Measurements from ENCODE around the gene HINT3. TPM values are rescaled to one million over a fixed set of nuclear protein-coding genes. Genes with fewer than 3 reads are reported as not detected.
"Not testable (repeated sequence)": the region's sequence is repeated elsewhere in the genome, so short reads cannot be mapped to it uniquely, and the experiment has no call there.

Gene HINT3
- total RNA-seq, 1 donor from 2014 or later = 25.6 TPM

DNA sequence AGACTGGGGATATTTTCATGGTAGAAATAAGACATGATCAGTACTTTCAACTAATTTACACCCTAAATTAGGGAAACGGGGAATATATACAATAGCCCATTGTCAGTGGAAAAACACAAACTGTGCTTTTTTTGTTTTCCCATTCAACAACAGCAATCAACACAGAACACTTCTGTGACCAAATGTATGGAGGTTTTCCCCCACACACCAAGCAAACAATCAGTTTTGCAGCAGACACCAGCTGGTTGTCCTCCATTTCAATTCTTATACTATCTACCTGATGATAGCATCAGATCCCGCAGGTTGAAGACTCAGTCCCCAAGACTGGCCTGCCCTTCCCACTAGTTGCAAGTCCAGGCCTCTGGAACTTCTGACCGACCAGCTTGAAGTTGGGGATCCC lies 4.5 kb downstream of the HINT3 start:
- no peak for DNase-seq (ENCODE audit: low read depth)

DNA sequence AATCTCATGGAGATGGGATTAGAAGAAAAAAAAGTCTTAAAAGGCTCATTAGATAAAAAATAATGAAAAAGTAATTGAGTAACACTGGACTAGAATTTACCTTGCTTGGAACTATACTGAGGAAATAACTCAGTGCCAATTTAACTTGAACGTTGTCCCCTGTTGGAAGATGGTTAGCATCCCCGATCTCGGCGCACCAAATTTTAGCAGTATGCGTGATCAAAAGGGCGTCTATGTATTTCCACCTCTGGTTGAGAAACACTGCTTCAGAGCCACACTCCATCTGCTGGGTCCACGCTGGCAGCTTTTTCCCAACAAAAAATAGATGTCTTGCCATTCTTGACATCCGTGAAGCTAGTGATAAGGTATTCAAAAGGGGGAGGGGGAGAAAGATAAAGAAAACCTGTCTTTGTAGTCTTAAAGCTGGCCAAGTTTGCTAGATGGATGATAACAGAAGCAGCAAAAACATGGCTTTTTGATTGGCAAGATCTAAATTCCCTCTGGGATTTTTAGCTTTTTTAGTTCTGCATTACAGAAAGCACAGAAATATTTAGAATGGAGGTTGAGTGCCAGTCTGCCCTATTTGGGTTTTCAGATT lies 6.4 kb downstream of the HINT3 start:
- DNase-seq (ENCODE audit: low read depth) = no peak

DNA sequence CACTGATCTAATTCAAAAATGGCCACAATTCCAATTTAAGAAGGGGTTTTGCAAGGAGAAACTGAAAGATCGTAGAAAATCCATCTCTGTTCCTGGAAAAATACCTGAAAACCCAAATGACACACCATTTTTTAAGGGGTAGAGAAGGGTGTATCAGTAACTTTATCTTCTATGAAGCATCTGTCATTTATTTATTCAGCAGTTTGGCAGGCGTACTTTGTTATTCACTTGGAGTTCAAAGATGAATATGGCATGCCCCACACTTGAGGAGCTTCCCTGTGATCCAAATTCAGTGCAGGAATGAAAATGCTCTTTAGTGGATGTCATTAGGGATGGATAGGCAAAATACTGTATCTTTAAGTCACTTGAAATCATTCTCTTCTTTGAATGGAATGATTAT lies 7.2 kb downstream of the HINT3 start:
- no peak for DNase-seq (ENCODE audit: low read depth)

DNA sequence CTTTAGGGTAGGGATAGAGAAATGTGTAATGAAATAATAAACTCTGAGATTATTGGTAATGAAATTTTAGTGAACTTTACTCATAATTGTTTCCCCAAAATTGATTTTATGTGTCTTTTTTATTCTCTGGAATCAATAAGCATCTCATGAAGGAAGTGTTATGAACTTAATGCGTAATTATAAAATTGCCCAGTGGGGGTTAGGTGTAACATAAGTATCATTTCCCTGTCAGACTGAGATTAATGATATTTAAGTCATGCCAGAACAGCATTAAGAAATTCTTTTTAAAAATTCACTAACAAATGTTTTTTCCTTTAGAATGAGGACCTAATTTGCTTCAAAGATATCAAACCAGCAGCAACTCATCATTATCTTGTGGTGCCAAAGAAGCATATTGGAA lies 10.0 kb downstream of the HINT3 start:
- no peak for DNase-seq (ENCODE audit: low read depth)

DNA sequence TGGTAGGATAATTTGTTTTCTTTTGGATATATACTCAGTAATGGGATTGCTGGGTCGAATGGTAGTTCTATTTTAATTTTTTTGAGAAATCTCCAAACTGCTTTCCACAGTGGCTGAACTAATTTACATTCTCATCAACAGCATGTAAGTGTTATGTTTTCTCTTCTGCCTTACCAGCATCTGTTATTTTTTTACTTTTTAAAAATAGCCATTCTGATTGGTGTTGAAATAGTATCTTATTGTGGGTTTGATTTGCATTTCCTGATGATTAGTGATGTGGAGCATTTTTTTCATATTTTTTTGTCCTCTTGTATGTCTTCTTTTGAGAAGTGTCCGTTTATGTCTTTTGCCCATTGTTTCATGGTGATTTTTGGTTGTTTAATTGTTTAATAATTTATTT lies 11.9 kb downstream of the HINT3 start:
- no peak for DNase-seq (ENCODE audit: low read depth)

DNA sequence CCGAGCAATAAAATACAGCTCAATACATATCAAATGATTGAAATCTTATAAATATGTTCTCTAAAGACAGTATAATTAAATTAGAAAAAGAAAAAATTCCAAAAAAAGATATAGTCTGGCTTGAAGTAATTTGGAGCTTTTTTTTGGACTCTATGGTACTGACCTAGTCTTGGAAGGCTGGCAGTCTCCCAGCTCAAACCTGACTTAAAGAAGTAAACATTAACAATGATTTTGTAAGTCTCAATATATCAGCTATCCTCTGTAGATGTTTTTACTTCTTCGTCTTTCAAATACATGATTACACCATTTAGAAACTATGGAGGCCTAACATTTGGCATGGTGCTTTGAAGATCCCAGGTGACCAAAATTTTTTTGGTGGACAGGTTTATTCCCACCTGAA lies 14.2 kb downstream of the HINT3 start:
- DNase-seq (ENCODE audit: low read depth) = no peak

DNA sequence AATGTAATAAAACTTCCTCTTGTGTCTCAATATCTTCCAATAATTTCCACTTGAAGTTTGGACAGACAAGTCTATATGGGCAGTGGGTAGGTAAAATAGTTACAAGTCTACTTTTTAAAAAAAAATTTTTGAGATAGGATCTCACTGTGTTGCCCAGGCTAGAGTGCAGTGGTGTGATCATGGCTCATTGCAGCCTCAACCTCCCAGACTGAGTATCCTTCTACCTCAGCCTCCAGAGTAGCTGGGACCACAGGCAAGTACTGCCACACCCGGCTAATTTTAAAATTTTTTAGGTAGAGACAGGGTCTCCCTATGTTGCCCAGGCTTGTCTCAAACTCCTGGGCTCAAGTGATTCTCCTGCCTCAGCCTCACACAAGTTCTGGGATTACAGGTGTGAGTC lies 15.9 kb downstream of the HINT3 start:
- not testable (repeated sequence) for DNase-seq (ENCODE audit: low read depth)

DNA sequence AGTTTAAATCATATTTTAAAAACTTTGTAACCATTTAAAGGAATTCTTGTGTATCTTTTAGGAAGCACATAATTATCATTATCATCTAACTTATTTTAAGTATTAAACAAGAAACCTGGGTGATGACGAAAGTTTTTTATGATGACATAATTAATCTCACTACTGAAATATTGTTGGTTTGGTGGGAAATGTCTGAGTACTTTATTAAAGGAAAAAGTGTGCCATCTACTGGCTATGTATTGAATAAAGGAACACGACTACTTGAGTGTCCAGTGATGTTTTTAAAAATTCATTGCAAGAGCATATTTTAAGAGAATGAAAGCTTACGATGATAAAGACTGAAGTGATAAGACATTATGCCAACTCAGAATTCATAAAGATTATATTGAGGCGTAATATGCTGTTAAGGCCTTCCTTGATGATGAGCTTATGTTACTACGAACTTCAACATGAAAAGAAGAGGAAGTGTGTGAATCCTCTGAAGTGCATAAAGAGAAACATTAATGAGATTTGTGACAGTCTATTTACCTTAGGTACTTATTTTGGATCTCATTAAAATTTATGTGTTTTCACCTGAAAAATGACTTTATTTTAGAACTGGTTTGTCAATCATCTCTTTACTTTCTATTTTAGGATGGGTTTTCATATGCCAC lies 17.8 kb downstream of the HINT3 start:
- DNase-seq (ENCODE audit: low read depth) = peak; percentile 59

DNA sequence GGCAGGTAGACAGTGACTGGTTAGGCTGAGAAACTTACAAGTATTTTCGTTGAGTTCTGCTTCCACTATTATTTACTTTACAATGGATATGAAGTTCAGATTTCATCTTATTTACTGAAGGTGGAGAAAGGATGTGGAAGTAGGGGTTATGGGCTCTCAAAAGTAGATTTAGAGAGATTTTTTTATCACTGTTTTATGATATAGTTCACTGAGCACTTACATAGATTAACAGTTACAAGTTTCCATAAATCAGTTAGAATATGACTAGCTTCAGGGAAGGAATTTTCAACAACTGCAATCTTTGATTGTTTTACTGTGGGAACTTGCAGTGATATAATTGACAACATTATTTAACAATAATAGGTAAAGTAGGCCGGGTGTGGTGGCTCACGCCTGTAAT lies 22.5 kb downstream of the HINT3 start:
- DNase-seq (ENCODE audit: low read depth) = no peak

DNA sequence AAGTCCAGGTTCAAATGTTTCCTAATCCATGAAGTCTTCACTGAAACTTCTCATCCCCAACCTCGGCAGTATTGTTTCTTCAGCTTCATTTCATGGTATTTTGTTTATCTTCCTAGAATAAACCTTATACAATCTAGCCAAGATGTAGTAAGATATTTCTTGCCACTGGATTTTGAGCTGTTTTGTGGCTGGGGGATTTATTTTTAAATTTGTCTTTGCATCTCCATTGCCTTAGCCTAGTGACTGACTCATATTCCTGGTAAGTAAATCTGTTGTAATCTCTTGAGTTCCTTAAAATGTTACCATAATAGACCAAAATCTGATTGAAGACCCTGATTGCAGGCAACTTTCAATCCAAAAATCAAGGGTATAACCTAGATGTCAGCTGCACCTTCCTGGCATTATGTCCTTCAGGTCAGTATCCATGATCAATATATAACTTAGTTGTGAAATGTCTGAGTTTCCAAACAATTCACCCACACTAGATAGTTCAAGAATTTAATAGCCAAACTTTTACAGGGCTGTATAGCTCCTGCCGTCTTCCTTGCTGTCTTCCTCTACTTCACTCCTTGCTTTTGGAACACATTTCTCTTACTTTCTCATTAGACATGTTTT lies 25.1 kb downstream of the HINT3 start:
- DNase-seq (ENCODE audit: low read depth) = no peak

DNA sequence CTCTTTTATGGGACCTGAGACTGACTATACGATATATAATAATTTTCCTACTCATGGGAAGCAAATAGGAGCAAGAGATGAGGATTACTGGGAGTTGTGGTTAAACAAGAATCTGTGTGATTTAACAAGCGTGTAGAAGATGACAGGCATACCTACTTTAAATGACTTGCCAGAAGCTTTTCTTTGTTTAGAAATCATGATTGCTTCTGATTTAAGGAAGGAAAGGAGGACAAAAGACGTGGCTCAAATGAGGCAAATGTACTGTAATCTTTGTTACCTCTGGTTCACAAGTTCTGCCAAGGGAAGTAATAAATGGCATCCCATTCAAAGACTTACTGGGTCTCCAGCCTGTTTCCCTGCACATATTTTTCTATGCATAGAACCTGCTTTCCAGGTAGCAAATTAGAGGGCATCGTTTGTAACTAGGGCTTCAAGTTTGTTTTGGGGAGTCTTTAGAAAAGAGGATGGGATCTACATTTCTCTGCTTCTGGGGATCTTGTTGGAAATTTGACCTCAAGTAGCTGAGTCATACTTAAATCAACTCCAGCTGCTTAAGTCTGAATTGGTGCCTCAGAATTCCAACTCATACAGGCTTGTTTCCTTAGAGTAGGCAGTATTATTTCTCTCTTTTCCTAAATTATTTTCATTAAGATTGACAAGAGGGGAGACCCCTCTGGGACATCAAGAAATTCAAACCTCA lies 26.8 kb downstream of the HINT3 start:
- DNase-seq (ENCODE audit: low read depth) = peak; percentile 68

DNA sequence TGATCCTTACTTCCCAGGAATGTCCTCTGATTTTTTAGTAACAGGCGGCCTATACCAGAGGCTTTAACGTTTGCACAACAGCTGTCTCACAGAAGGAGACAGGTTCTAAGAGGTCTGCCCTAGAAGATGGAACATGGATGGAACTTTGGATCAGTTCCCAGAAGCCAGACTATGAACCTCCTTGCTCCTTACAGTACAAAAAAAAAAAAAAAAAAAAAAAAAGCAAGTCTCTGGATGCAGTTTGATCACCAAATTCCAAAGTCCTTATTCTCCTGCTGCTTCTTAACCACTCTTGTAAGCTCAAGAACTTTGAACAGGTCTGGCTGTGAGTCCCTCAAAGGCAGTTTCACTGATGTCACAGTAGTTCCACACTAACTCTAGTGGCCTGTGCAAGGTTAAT lies 27.7 kb downstream of the HINT3 start:
- peak; percentile 37 for DNase-seq (ENCODE audit: low read depth)

DNA sequence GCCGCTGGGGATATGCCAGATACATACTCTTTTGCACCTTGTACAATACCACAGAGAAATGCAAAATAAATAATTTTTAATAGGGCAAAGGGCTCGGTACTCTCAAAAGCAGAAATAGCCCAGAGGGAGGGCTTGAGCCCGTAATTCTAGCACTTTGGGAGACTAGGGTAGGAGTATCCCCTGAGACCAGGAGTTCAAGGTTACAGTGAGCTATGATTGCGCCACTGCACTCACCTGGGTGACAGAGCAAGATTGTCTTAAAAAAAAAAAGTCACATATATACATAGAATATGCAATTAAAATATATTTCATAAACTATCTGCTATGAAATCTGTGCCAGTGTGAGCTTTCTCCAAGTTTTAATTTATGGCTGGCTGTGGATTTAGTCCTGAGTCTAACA lies 29.0 kb downstream of the HINT3 start:
- DNase-seq (ENCODE audit: low read depth) = no peak

DNA sequence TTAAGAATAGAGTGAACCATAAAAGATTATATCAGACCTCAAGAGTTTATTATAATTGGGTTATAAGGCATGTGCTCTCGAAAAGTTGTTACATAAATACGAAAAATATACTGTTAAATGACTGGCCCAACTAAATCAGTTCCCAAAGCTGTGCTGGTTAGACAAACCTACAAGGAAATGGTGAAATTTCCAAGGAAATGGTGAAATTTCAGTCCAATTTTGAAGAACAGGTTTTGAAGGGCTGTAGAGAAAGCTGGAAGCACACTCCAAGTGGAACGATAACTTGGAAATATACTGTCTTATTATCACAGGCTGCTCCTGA lies 29.4 kb downstream of the HINT3 start:
- DNase-seq (ENCODE audit: low read depth) = peak; percentile 12

DNA sequence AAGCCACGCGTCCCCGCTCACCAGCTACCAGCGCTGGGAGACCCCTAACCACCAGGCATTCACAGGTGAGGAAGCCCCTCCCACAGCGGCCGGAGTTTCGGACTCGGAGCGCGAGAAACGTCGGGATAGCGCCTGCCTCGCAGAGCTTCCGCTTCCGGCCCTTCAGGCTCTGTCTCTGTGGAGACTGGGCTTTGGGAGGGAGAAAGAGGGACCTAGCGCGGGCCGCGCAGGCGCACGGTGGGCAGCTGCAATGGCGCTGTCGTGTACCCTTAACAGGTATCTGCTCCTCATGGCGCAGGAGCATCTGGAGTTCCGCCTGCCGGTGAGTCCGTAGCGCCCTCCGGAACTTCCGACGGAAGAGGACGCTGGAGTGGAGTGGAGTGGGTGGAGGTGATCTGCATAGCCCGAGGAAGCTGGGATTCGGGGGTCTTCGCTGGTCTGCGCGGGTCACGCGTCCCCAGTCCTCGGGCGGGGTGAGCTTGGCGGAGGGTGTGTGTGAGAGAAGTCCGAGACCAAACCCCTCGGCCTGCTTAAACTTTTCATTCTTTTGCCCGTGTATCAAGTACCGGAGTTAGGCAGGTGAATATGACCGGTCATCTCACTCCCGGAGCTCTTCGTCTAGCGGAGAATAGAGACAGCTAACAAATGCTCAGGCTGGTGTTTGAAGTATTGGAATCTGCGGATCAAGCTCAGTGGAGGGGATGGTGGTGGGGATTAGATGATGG lies 29.9 kb downstream of the HINT3 start, which contains the start of gene TRMT11:
TSS of gene TRMT11 (plus strand) at position 240 of the 725 bp plus-strand sequence. CDS start at position 251, 11 bp downstream.
- peak; percentile 82 for DNase-seq (ENCODE audit: low read depth)

DNA sequence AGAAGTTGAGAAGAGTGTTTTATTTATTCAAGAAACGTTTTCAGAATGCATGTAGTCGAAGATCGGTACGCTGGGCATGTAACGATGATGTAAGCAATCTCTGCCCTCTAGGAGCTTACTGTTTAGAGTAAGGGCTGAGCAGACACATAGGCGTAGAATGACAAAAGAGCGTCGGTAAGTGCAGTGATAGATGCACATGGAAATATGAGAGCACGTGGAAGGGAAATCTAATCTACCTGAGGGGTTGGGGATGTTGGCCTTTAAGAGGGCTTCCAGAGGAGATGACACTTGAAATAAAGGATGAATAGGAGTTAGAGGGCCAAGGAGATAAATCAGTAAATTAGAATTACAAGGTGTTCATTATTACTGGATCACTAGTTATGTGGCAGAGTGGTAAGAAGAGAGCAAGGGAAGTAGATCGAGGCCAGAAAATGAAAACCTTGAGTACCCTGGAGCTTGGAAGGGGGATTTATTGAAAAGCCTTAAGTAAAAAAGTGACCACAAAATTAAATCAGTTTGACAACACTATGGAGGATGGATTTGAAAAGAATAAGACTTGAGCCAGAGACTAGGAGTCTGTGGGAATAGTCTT lies 30.6 kb downstream of the HINT3 start:
- peak; percentile 38 for DNase-seq (ENCODE audit: low read depth)

DNA sequence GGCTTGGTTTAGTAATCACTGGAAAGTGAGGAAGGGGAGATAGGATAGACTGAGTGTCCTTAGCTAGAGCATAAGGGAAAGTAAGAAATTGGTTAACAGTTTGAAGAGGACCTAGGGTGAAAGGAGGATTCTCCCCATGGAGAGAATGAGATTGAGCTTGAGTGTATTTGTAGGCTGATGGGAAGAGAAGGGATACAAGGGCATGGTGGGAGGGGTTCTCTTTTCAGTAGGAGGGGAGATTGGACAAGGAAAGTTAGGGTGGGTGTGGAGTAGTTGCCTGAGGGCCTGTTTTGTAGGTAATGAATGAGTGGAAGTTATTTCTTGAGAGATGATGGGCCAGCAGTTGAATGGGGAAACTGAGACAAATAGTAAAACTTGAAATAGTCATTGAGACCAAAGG lies 31.7 kb downstream of the HINT3 start:
- no peak for DNase-seq (ENCODE audit: low read depth)

DNA sequence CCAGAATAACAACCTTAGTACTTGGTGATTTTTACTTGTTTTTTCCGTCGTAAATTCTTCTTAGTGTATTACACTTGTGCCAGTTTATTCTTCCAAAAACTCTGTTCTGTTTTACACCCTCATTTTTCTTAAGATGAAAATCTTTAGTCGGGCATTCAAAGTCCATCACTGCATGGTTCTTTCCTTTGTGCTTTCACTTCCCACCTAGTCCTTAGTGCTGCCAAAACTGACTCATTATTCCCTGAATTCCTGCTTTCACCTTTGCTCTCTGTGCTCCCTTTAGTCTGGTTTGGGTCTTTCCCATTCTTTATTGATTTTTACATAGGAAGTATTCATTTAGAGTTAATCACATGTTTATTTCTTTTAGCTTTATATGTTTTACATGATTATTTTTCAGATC lies 33.1 kb downstream of the HINT3 start:
- DNase-seq (ENCODE audit: low read depth) = peak; percentile 52

DNA sequence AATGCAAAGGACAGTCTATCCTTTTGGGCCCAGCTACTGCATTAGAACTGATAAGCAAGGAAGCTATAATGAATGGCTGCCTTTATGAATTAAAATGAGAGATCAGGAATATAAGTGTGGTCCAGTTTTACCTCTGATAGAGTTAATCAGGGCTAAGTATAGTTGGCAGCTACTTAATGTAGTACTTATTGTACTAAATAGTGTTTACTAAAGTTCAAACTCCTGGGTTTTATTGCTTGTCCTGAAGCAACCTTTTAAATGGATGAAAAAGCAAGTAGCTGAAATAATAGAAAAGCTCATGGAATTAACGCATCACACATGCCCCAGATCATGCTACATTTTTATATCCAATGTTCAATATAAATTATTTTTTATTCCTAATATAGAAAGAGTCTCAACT lies 35.1 kb downstream of the HINT3 start:
- DNase-seq (ENCODE audit: low read depth) = peak; percentile 23

DNA sequence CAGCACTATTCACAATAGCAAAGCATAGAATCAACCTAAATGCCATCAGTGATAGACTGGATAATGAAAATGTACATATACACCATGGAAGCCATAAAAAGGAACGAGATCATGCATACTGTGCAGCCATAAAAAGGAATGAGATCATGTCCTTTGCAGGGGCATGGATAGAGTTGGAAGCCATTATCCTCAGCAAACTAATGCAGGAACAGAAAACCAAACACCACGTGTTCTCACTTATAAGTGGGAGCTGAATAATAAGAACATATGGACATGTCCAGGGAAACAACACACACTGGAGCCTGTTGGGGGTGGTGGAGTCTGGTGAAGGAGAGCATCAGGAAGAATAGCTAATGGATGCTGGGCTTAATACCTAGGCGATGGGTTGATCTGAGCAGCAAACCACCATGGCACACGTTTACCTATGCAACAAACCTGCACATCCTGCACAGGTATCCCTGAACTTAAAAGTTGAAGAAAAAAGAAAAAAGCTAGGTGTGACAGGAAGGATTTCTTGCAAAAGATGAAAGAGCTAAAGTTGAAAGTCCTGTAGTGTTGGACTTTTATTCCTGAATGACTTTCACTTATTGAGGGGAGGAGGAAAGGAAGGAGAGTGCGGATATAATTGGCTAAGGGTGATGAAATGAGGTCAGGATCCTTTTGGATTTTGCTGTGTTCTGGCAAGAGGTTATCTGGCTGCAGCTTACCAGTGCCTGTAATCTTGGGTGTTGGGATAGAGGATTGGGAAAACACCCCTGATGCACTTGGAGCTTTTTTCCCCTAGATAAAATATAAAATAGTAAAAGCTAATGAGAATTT lies 38.3 kb downstream of the HINT3 start:
- no peak for DNase-seq (ENCODE audit: low read depth)

DNA sequence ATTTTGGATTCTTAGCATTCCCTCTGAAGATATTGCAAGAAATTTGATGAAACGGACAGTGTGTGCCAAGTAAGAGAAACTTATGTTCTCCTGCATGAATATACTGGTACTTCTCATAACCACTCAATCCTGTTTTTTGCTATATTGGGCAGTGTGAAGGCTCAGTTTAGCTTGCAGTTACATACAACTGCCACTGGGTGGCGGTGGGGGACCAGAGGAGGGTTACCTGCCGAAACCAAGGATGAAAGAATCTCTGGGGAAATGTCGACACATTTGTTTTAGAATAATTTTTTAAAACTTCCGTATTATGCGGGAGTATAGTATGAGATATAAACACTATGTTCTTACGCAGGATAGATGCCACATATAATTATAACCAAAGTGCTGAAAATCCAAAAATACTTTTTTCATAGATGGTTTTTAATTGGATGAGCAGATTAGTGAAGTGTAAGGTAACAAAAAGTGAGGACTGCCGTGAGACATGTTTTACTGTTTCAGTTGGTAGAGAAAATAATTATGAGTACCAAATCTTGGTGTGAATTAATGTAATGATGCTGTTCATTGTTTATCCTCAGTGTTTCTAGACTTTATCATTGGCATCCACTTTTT lies 39.5 kb downstream of the HINT3 start:
- peak; percentile 51 for DNase-seq (ENCODE audit: low read depth)

Measured in renal cortical epithelial cell (primary cell).